Body of pancreas (tissue), 4 donors: ENCODE data around the gene CEACAM3. TPM values are rescaled to one million over a fixed set of nuclear protein-coding genes. Genes with fewer than 3 reads are reported as not detected.
A peak's percentile ranks its signal among the peaks of the same experiment; 100 is the strongest.

Experiments used
- ATAC-seq: fragments of 150-250 bp; one replicate; pipeline ENCODE4 v1.9.1; 2016
- DNase-seq, 4 donors: peaks; one replicate each; pipeline ENCODE4 v3.0.0-alpha.2; 2019
- H3K27ac ChIP-seq, 4 donors: fragments of 200-600 bp; sonication (generic); 1 replicate in 3 of 4; 2 replicates in 1 of 4; pipeline versions ENCODE4 v1.5.1 to v1.6.1; 2016 to 2019; ENCODE audit warnings: mild to moderate bottlenecking in 1 of 4, mixed read lengths in 1 of 4, moderate library complexity in 1 of 4
- H3K27me3 ChIP-seq, 2 donors: fragments of 200-600 bp; sonication (generic); one replicate each; pipeline ENCODE4 v1.6.0; 2016; ENCODE audit warnings: mild to moderate bottlenecking in 1 of 2
- H3K36me3 ChIP-seq, 2 donors: fragments of 200-600 bp; sonication (generic); replicated peaks in 1 of 2; 2 replicates each; pipeline ENCODE4 v1.5.1; 2016; ENCODE audit warnings: low read depth in 2 of 2; ENCODE audit not compliant: insufficient read depth in 1 of 2
- H3K4me1 ChIP-seq: fragments of 200-600 bp; sonication (generic); one replicate; pipeline ENCODE4 v1.6.0; 2016
- H3K4me3 ChIP-seq, 2 donors: fragments of 200-600 bp; sonication (generic); 1 replicate in 1 of 2; 2 replicates in 1 of 2; pipeline ENCODE4 v1.5.1; 2016 to 2019
- H3K9me3 ChIP-seq, 3 donors: fragments of 200-600 bp; sonication (generic); 1 replicate in 2 of 3; 2 replicates in 1 of 3; pipeline ENCODE4 v1.5.1; 2016
- CTCF ChIP-seq, 7 experiments: fragments of 450-650 bp in 4 of 7; fragments of 200-600 bp in 3 of 7; sonication (generic) in 3 of 7; IDR thresholded peaks; one replicate each; pipeline ENCODE4 v1.5.1; 2016 to 2019; ENCODE audit warnings: antibody characterized with exemption in 7 of 7
- POLR2A ChIP-seq, 3 donors: fragments of 450-650 bp; IDR thresholded peaks; one replicate each; pipeline ENCODE4 v1.6.1; 2016; ENCODE audit warnings: antibody characterized with exemption in 3 of 3, mild to moderate bottlenecking in 2 of 3
- WGBS, 2 donors: methylation state at CpG; one replicate each; pipeline ENCODE4 v1.1.5; 2017; 5-methylcytosine and 5-hydroxymethylcytosine counted together
- intact Hi-C: fragments of 100-400 bp; cut with DNase I; formaldehyde crosslinking; loops from one replicate; pipeline ENCODE4 v1.15.1; 2023
- total RNA-seq, 2 donors: library from RNA; depleted of rRNA; stranded (reverse); fragments of >200 nt; gene quantifications; one replicate each; pipeline ENCODE4 v1.1.0, GENCODE V29; 2016

The CEACAM3 gene
- total RNA-seq, 2 donors from 2014 or later: not detected

GRCh38 chr19:41792513-41793413, 3.6 kb upstream of the CEACAM3 start:
- no peak overlapping the region for H3K27ac ChIP-seq
- no peaks in the 10 kb centered on the region for H3K4me1 ChIP-seq
- no peaks in the 10 kb centered on the region for H3K27me3 ChIP-seq
- TF ChIP-seq CTCF (IDR thresholded peaks at IDR 0.05) (peak; percentile 34 to 74 (median 63)), POLR2A (IDR thresholded peaks at IDR 0.05) (no peak)
- peak; percentile 55 to 71 (median 61) for DNase-seq
- no peak overlapping the region for H3K4me3 ChIP-seq
- WGBS, 2 donors: 17 to 18% methylated on average over 22 of the region's 22 CpGs
- no peaks in the 10 kb centered on the region for H3K9me3 ChIP-seq
- no peaks in the 10 kb centered on the region for H3K36me3 ChIP-seq
- ATAC-seq: no peak
- intact Hi-C loops: no loop called here

- WGBS, 2 donors: 0% methylated on average over 1 of the region's 1 CpG
- no peak overlapping the region for H3K4me3 ChIP-seq
- H3K27ac ChIP-seq: no peak overlapping the region
- H3K9me3 ChIP-seq: no peaks in the 10 kb centered on the region
- TF ChIP-seq POLR2A (IDR thresholded peaks at IDR 0.05): no peak
- TF ChIP-seq CTCF (IDR thresholded peaks at IDR 0.05): no peak
- H3K36me3 ChIP-seq: no peaks in the 10 kb centered on the region
- no peaks in the 10 kb centered on the region for H3K4me1 ChIP-seq
- DNase-seq: no peak
- ATAC-seq: no peak
- no peaks in the 10 kb centered on the region for H3K27me3 ChIP-seq
- intact Hi-C loops: no loop called here
These were observed 3.0 kb upstream of the CEACAM3 start for GRCh38 chr19:41793414-41793727.

- H3K36me3 ChIP-seq: no peaks in the 10 kb centered on the region
- ATAC-seq: peak; percentile 74
- 36 to 40% methylated on average over 5 of the region's 5 CpGs for WGBS, 2 donors
- no peaks in the 10 kb centered on the region for H3K9me3 ChIP-seq
- peak; percentile 57 to 70 (median 68) for DNase-seq
- intact Hi-C loops: no loop called here
- H3K4me1 ChIP-seq: no peaks in the 10 kb centered on the region
- TF ChIP-seq CTCF (IDR thresholded peaks at IDR 0.05) (peak; percentile 61 to 82 (median 67)), POLR2A (IDR thresholded peaks at IDR 0.05) (no peak)
- H3K27ac ChIP-seq: no peak overlapping the region
- no peak overlapping the region for H3K4me3 ChIP-seq
- H3K27me3 ChIP-seq: no peaks in the 10 kb centered on the region
These were observed 1.3 kb upstream of the CEACAM3 start for GRCh38 chr19:41795031-41795461.

GRCh38 chr19:41796901-41797300, 514 bp downstream of the CEACAM3 start:
- intact Hi-C loops: no loop called here
- H3K4me3 ChIP-seq: no peak overlapping the region
- no peak for TF ChIP-seq CTCF (IDR thresholded peaks at IDR 0.05)
- TF ChIP-seq POLR2A (IDR thresholded peaks at IDR 0.05): no peak
- ATAC-seq: no peak
- H3K27me3 ChIP-seq: no peaks in the 10 kb centered on the region
- no peaks in the 10 kb centered on the region for H3K36me3 ChIP-seq
- H3K9me3 ChIP-seq: no peaks in the 10 kb centered on the region
- H3K27ac ChIP-seq: no peak overlapping the region
- no peak for DNase-seq
- H3K4me1 ChIP-seq: no peaks in the 10 kb centered on the region
- 70 to 92% methylated on average over 1 of the region's 1 CpG for WGBS, 2 donors
